ENCODE measurements around the gene IL11.
"Not testable (repeated sequence)": the region's sequence is repeated elsewhere in the genome, so short reads cannot be mapped to it uniquely, and the experiment has no call there.

IL11 gene

GRCh38 chr19:55405638-55406037, 35.4 kb upstream of the IL11 start:
- H3K9me3 ChIP-seq (ENCODE audit: low read length): no peaks in the 10 kb centered on the region
- H3K36me3 ChIP-seq (ENCODE audit: insufficient read depth, low read length): peaks cover 28% of the 10 kb centered on the region
- H3K9ac ChIP-seq (ENCODE audit: low read length): no peak overlapping the region
- H3K4me3 ChIP-seq (ENCODE audit: low read depth in 1 of 2, low read length in 2 of 2): no peak overlapping the region
- peaks cover 16% of the 10 kb centered on the region for H3K4me1 ChIP-seq (ENCODE audit: insufficient read depth, low read length)
- no peaks in the 10 kb centered on the region for H3K27me3 ChIP-seq (ENCODE audit: control insufficient read depth in 1 of 2, insufficient read depth in 2 of 2, low read length in 2 of 2)
- no peak overlapping the region for H3K27ac ChIP-seq (ENCODE audit: low read depth, low read length)

GRCh38 chr19:55402509-55402908, 32.2 kb upstream of the IL11 start:
- Histone ChIP-seq H3K4me3 (ENCODE audit: low read depth in 1 of 2, low read length in 2 of 2) (no peak overlapping the region), H3K4me1 (ENCODE audit: insufficient read depth, low read length) (peaks cover 13% of the 10 kb centered on the region), H3K27ac (ENCODE audit: low read depth, low read length) (no peak overlapping the region), H3K9me3 (ENCODE audit: low read length) (no peaks in the 10 kb centered on the region), H3K27me3 (ENCODE audit: control insufficient read depth in 1 of 2, insufficient read depth in 2 of 2, low read length in 2 of 2) (no peaks in the 10 kb centered on the region), H3K36me3 (ENCODE audit: insufficient read depth, low read length) (peaks cover 28% of the 10 kb centered on the region), H3K9ac (ENCODE audit: low read length) (no peak overlapping the region)

- H3K27me3 ChIP-seq (ENCODE audit: control insufficient read depth in 1 of 2, insufficient read depth in 2 of 2, low read length in 2 of 2); H3K4me1 ChIP-seq (ENCODE audit: insufficient read depth, low read length); H3K9ac ChIP-seq (ENCODE audit: low read length); H3K9me3 ChIP-seq (ENCODE audit: low read length); H3K4me3 ChIP-seq (ENCODE audit: low read depth in 1 of 2, low read length in 2 of 2); H3K27ac ChIP-seq (ENCODE audit: low read depth, low read length): not testable (repeated sequence)
- H3K36me3 ChIP-seq (ENCODE audit: insufficient read depth, low read length): peaks cover 27% of the 10 kb centered on the region
Observed at GRCh38 chr19:55401390-55401789, 31.1 kb upstream of the IL11 start.

- peaks cover 18% of the 10 kb centered on the region for H3K36me3 ChIP-seq (ENCODE audit: insufficient read depth, low read length)
Observed at GRCh38 chr19:55400281-55401087, 30.2 kb upstream of the IL11 start.

GRCh38 chr19:55398200-55398925, 28.1 kb upstream of the IL11 start:
- H3K36me3 ChIP-seq (ENCODE audit: insufficient read depth, low read length): peaks cover 12% of the 10 kb centered on the region
- H3K27ac ChIP-seq (ENCODE audit: low read depth, low read length): no peak overlapping the region
- no peak overlapping the region for H3K4me3 ChIP-seq (ENCODE audit: low read depth in 1 of 2, low read length in 2 of 2)
- H3K9me3 ChIP-seq (ENCODE audit: low read length): no peaks in the 10 kb centered on the region
- H3K27me3 ChIP-seq (ENCODE audit: control insufficient read depth in 1 of 2, insufficient read depth in 2 of 2, low read length in 2 of 2): no peaks in the 10 kb centered on the region
- H3K4me1 ChIP-seq (ENCODE audit: insufficient read depth, low read length): no peaks in the 10 kb centered on the region
- no peak overlapping the region for H3K9ac ChIP-seq (ENCODE audit: low read length)

More at GRCh38 chr19:55400281-55401087, 30.2 kb upstream of the IL11 start:
- Histone ChIP-seq H3K4me1 (ENCODE audit: insufficient read depth, low read length) (no peaks in the 10 kb centered on the region), H3K9me3 (ENCODE audit: low read length) (no peaks in the 10 kb centered on the region), H3K27me3 (ENCODE audit: control insufficient read depth in 1 of 2, insufficient read depth in 2 of 2, low read length in 2 of 2) (no peaks in the 10 kb centered on the region), H3K9ac (ENCODE audit: low read length) (no peak overlapping the region), H3K4me3 (ENCODE audit: low read depth in 1 of 2, low read length in 2 of 2) (no peak overlapping the region), H3K27ac (ENCODE audit: low read depth, low read length) (no peak overlapping the region)

- H3K9ac ChIP-seq (ENCODE audit: low read length): no peak overlapping the region
- H3K4me3 ChIP-seq (ENCODE audit: low read depth in 1 of 2, low read length in 2 of 2): no peak overlapping the region
- peaks cover 15% of the 10 kb centered on the region for H3K4me1 ChIP-seq (ENCODE audit: insufficient read depth, low read length)
- no peak overlapping the region for H3K27ac ChIP-seq (ENCODE audit: low read depth, low read length)
- H3K27me3 ChIP-seq (ENCODE audit: control insufficient read depth in 1 of 2, insufficient read depth in 2 of 2, low read length in 2 of 2): no peaks in the 10 kb centered on the region
- H3K36me3 ChIP-seq (ENCODE audit: insufficient read depth, low read length): peaks cover 39% of the 10 kb centered on the region
- no peaks in the 10 kb centered on the region for H3K9me3 ChIP-seq (ENCODE audit: low read length)
Observed at GRCh38 chr19:55392820-55393761, 22.8 kb upstream of the IL11 start.

- H3K4me1 ChIP-seq (ENCODE audit: insufficient read depth, low read length): peaks cover 26% of the 10 kb centered on the region
- H3K36me3 ChIP-seq (ENCODE audit: insufficient read depth, low read length): peaks cover 50% of the 10 kb centered on the region
- no peaks in the 10 kb centered on the region for H3K9me3 ChIP-seq (ENCODE audit: low read length)
- H3K27me3 ChIP-seq (ENCODE audit: control insufficient read depth in 1 of 2, insufficient read depth in 2 of 2, low read length in 2 of 2): no peaks in the 10 kb centered on the region
- no peak overlapping the region for H3K4me3 ChIP-seq (ENCODE audit: low read depth in 1 of 2, low read length in 2 of 2)
- no peak overlapping the region for H3K27ac ChIP-seq (ENCODE audit: low read depth, low read length)
- H3K9ac ChIP-seq (ENCODE audit: low read length): no peak overlapping the region
Observed at GRCh38 chr19:55391702-55392615, 21.7 kb upstream of the IL11 start.

- Histone ChIP-seq H3K27me3 (ENCODE audit: control insufficient read depth in 1 of 2, insufficient read depth in 2 of 2, low read length in 2 of 2) (no peaks in the 10 kb centered on the region), H3K36me3 (ENCODE audit: insufficient read depth, low read length) (peaks cover 55% of the 10 kb centered on the region), H3K27ac (ENCODE audit: low read depth, low read length) (no peak overlapping the region)
Observed at GRCh38 chr19:55391191-55391670, 21.0 kb upstream of the IL11 start.

GRCh38 chr19:55390461-55390880, 20.2 kb upstream of the IL11 start:
- no peak overlapping the region for H3K4me3 ChIP-seq (ENCODE audit: low read depth in 1 of 2, low read length in 2 of 2)
- no peaks in the 10 kb centered on the region for H3K9me3 ChIP-seq (ENCODE audit: low read length)
- H3K4me1 ChIP-seq (ENCODE audit: insufficient read depth, low read length): peaks cover 31% of the 10 kb centered on the region
- H3K27ac ChIP-seq (ENCODE audit: low read depth, low read length): no peak overlapping the region
- no peak overlapping the region for H3K9ac ChIP-seq (ENCODE audit: low read length)
- peaks cover 55% of the 10 kb centered on the region for H3K36me3 ChIP-seq (ENCODE audit: insufficient read depth, low read length)
- H3K27me3 ChIP-seq (ENCODE audit: control insufficient read depth in 1 of 2, insufficient read depth in 2 of 2, low read length in 2 of 2): no peaks in the 10 kb centered on the region

More at GRCh38 chr19:55391191-55391670, 21.0 kb upstream of the IL11 start:
- H3K4me3 ChIP-seq (ENCODE audit: low read depth in 1 of 2, low read length in 2 of 2): no peak overlapping the region
- H3K9ac ChIP-seq (ENCODE audit: low read length): no peak overlapping the region
- no peaks in the 10 kb centered on the region for H3K9me3 ChIP-seq (ENCODE audit: low read length)
- H3K4me1 ChIP-seq (ENCODE audit: insufficient read depth, low read length): peaks cover 31% of the 10 kb centered on the region
